Calu3 (cell line): ENCODE results near the gene SLC30A7. TPM values are rescaled to one million over a fixed set of nuclear protein-coding genes. Genes with fewer than 3 reads are reported as not detected.

ENCODE experiments used
- BruUV-seq: library from RNA; stranded (reverse); fragments of 400-500 nt; replicated peaks from 2 replicates; lab custom pipeline; 2021; lab: Mats Ljungman, UMichigan
- CTCF ChIA-PET: fragments of 300-600 bp; sonication (Branson Sonifier 250); formaldehyde crosslinking; loops from one replicate; lab custom pipeline; 2022; ENCODE audit warnings: antibody characterized with exemption; lab: Charles Lee
- DNase-seq: peaks from one replicate; pipeline ENCODE4 v3.0.0; 2022
- H3K27ac Mint-ChIP-seq: one replicate; pipeline ENCODE4 v1.8.0; 2022; ENCODE audit warnings: mixed read lengths; ENCODE audit not compliant: unreplicated experiment
- H3K27me3 Mint-ChIP-seq: one replicate; pipeline ENCODE4 v1.8.0; 2022; ENCODE audit warnings: mixed read lengths; ENCODE audit not compliant: unreplicated experiment
- H3K36me3 Mint-ChIP-seq: one replicate; pipeline ENCODE4 v1.8.0; 2022; ENCODE audit warnings: mild to moderate bottlenecking, moderate library complexity, mixed read lengths; ENCODE audit not compliant: insufficient read depth, unreplicated experiment
- H3K4me1 Mint-ChIP-seq: one replicate; pipeline ENCODE4 v1.8.0; 2022; ENCODE audit warnings: mild to moderate bottlenecking, low read depth, mixed read lengths; ENCODE audit not compliant: unreplicated experiment
- H3K4me3 Mint-ChIP-seq: one replicate; pipeline ENCODE4 v1.8.0; 2022; ENCODE audit warnings: mild to moderate bottlenecking, low read depth, moderate library complexity, mixed read lengths; ENCODE audit not compliant: unreplicated experiment
- H3K9me3 Mint-ChIP-seq: one replicate; pipeline ENCODE4 v1.8.0; 2022; ENCODE audit warnings: low read depth, mixed read lengths; ENCODE audit not compliant: unreplicated experiment
- CTCF ChIP-seq: fragments of 200-600 bp; IDR thresholded peaks from one replicate; pipeline ENCODE4 v1.8.0; 2022; ENCODE audit warnings: antibody characterized with exemption; ENCODE audit not compliant: unreplicated experiment
- intact Hi-C: fragments of 100-400 bp; cut with micrococcal nuclease; formaldehyde crosslinking; loops from one replicate; pipeline ENCODE4 v1.10.0; 2022; ENCODE audit not compliant: unreplicated experiment
- total RNA-seq: library from RNA; stranded (reverse); gene quantifications from 2 replicates; pipeline ENCODE4 v1.2.3, GENCODE V29; 2022

SLC30A7 gene
- total RNA-seq, 1 experiment from 2014 or later, result 38.2 TPM

- Mint-ChIP-seq H3K36me3 (peaks cover 13% of the 10 kb centered on the region), H3K4me1 (no peaks in the 10 kb centered on the region), H3K27ac (no peak overlapping the region), H3K27me3 (no peaks in the 10 kb centered on the region), H3K9me3 (no peaks in the 10 kb centered on the region), H3K4me3 (no peak overlapping the region)
- BruUV-seq, result no TSS peak
- intact Hi-C loops, result no loop called here
- TF ChIP-seq CTCF, result no peak
- no peak for DNase-seq
- CTCF ChIA-PET, result no interaction called here
These were observed 75.1 kb downstream of the SLC30A7 start for GRCh38 chr1:100971021-100971420.

GRCh38 chr1:100972185-100972584 is 76.3 kb downstream of the SLC30A7 start:
- TF ChIP-seq CTCF, result no peak
- Mint-ChIP-seq H3K4me1 (no peaks in the 10 kb centered on the region), H3K27me3 (no peaks in the 10 kb centered on the region), H3K36me3 (peaks cover 13% of the 10 kb centered on the region), H3K27ac (no peak overlapping the region), H3K9me3 (no peaks in the 10 kb centered on the region), H3K4me3 (no peak overlapping the region)
- intact Hi-C loops, result no loop called here
- BruUV-seq, result no TSS peak
- DNase-seq, result no peak
- CTCF ChIA-PET, result no interaction called here

GRCh38 chr1:100976936-100977335 is 81.0 kb downstream of the SLC30A7 start:
- Mint-ChIP-seq H3K9me3 (no peaks in the 10 kb centered on the region), H3K27me3 (no peaks in the 10 kb centered on the region), H3K36me3 (peaks cover 20% of the 10 kb centered on the region), H3K27ac (no peak overlapping the region), H3K4me1 (no peaks in the 10 kb centered on the region), H3K4me3 (no peak overlapping the region)
- CTCF ChIA-PET, result no interaction called here
- TF ChIP-seq CTCF, result no peak
- DNase-seq, result no peak
- no TSS peak for BruUV-seq
- intact Hi-C loops, result no loop called here

- Mint-ChIP-seq H3K27me3 (no peaks in the 10 kb centered on the region), H3K9me3 (no peaks in the 10 kb centered on the region), H3K36me3 (peaks cover 20% of the 10 kb centered on the region), H3K27ac (no peak overlapping the region), H3K4me3 (no peak overlapping the region), H3K4me1 (no peaks in the 10 kb centered on the region)
- intact Hi-C loops, result no loop called here
- no TSS peak for BruUV-seq
- DNase-seq, result no peak
- TF ChIP-seq CTCF, result no peak
- CTCF ChIA-PET, result no interaction called here
These were observed 83.7 kb downstream of the SLC30A7 start for GRCh38 chr1:100979631-100980030.

- intact Hi-C loops, result no loop called here
- Mint-ChIP-seq H3K36me3 (peaks cover 14% of the 10 kb centered on the region), H3K27ac (no peak overlapping the region), H3K4me3 (no peak overlapping the region), H3K9me3 (no peaks in the 10 kb centered on the region), H3K27me3 (no peaks in the 10 kb centered on the region), H3K4me1 (no peaks in the 10 kb centered on the region)
- no peak for TF ChIP-seq CTCF
- CTCF ChIA-PET, result no interaction called here
- no peak for DNase-seq
- BruUV-seq, result no TSS peak
These were observed 86.9 kb downstream of the SLC30A7 start for GRCh38 chr1:100982793-100983192.
